Right ventricle myocardium superior (tissue), 1 donor: Measurements from ENCODE around the gene GALNT18. TPM values are rescaled to one million over a fixed set of nuclear protein-coding genes. Genes with fewer than 3 reads are reported as not detected.

Experiments
- ATAC-seq: fragments of 200-7000 bp; cut with Tn5 transposase; one replicate; pipeline ENCODE4 v1.9.1; 2020; ENCODE audit warnings: mild to moderate bottlenecking; ENCODE audit not compliant: poor library complexity
- DNase-seq: peaks from one replicate; pipeline ENCODE4 v3.0.0-alpha.2; 2020
- intact Hi-C: fragments of 100-400 bp; cut with DNase I; formaldehyde crosslinking; loops from one replicate; pipeline ENCODE4 v1.11.2; 2022
- total RNA-seq: library from RNA; stranded (reverse); fragmentation: NEBNext Ultra II Directional; extraction: Animal tissue kit (Norgen Biotek cat#: 25700); gene quantifications from one replicate; pipeline ENCODE4 v1.2.1, GENCODE V29; 2021
- donor health status: DM: no; HTN: yes; CAD: no; lungs with severe emphysema.

GALNT18 gene
- total RNA-seq, 1 donor from 2014 or later, result 24.5 TPM

DNA sequence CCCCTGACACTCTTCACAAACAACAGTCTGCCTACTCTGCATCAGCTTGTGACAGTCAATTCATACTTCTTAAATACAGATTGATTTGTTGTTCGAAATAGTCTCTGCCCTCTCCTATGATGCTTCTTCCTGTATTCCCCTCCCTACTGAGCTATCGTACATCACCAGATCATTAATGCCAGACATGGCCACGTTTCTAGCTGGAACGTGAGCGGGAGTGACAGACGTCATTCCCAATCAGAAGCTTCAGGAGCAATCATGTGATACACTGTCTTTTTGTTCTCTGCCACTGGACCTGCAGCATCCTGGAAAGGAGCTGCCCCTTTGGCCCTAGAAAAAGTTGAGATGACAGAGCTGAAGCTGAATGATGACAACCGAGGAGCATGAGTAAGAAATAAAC, 317.3 kb downstream of the GALNT18 start:
- DNase-seq (no peak), ATAC-seq (no peak)
- intact Hi-C loops, result no loop called here

DNA sequence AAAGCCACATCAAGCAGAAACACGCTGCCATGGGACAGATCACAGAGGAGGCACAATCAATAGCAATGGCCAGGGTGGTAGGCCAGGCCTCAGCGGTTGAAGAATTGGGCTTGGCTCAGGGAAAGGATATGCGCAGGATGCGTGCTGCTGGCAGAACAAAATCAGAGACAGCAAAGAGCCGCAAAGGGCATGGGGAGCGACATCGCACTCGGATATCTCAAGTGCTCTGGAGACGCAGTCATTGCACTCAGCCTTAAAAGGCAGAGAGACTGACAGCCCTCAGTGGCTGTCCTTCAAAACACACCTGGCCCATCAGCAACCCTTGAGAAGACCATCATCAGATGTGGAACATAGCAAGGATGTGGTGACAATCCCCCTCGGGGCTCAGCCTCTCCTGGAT, 319.2 kb downstream of the GALNT18 start:
- intact Hi-C loops, result no loop called here
- ATAC-seq, result no peak

DNA sequence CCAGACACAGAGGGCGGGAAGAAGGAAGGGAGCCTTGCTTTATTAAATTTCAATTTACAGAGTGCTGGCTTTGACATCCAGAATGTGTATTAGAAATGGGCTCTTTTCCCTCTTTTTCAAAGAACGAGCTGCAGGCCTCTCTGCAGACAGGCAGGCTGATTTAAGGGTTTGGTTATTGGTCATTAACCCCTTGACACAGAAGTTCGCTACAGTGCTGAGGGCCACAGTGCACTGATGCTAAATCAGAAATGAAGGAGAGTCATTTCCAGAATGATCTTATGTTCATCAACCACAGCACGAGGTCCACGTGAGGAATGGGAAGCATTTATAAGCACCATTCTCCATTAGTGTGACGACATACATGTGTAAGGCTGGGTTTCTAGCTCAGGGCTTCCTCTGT, 320.6 kb downstream of the GALNT18 start:
- no peak for ATAC-seq
- no peak for DNase-seq
- intact Hi-C loops, result no loop called here

More for the DNA sequence above, 319.2 kb downstream of the GALNT18 start:
- DNase-seq, result no peak

DNA sequence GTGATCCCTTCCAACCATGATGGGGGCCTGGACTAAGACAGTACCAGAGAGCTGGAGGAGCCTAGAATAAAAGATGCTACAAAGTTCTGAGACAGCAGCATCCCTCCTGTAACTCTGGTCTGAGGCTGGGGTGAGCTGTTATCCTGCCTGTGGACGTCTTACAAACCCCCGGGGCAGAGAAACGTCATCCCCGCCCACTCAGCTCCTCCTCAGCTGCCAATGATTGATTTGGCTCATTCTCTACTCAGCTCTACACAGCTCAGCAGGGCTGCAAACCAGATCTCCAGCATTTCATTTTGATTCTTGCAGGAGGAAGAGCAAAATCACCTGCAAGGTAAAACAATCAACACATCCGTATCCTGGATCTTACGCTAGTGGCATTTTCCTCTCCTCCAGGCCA, 324.2 kb downstream of the GALNT18 start:
- ATAC-seq (no peak), DNase-seq (no peak)
- intact Hi-C loops, result no loop called here

DNA sequence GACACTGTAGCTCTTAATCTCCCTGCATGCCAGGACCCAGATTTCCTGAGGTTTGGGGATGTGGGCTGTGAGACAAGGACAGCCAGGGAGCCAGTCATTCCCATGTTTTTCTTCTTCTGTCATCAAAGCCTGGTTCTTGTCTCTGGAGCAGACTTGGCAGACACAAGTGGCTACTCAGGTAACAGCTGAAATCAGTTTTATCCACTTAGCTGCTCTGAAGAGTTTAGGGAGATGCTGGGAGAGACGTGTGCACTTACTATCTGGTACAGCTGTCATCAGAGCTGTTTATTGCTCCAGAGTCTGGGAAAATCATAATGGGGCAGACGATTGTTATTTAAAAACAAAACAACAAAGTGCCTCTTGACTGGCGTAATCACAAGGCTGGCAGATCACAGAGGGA, 325.4 kb downstream of the GALNT18 start:
- ATAC-seq, result peak; percentile 84
- DNase-seq, result no peak
- intact Hi-C loops, result no loop called here

DNA sequence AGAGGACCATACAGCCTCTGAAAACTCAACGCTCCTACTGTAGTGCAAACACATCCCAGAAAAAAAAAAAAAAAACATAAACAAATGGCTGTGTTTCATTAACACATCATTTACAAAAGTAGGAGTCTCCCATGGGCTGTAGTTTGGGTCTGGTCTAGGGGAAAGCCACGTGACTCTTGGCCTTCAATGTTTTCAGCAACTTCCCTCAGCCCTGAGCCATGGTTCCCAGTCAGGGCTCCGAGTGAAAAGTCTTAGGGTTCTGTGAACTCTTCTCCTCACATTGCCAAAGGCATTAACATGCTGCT, 327.3 kb downstream of the GALNT18 start:
- ATAC-seq (no peak), DNase-seq (no peak)
- intact Hi-C loops, result no loop called here

DNA sequence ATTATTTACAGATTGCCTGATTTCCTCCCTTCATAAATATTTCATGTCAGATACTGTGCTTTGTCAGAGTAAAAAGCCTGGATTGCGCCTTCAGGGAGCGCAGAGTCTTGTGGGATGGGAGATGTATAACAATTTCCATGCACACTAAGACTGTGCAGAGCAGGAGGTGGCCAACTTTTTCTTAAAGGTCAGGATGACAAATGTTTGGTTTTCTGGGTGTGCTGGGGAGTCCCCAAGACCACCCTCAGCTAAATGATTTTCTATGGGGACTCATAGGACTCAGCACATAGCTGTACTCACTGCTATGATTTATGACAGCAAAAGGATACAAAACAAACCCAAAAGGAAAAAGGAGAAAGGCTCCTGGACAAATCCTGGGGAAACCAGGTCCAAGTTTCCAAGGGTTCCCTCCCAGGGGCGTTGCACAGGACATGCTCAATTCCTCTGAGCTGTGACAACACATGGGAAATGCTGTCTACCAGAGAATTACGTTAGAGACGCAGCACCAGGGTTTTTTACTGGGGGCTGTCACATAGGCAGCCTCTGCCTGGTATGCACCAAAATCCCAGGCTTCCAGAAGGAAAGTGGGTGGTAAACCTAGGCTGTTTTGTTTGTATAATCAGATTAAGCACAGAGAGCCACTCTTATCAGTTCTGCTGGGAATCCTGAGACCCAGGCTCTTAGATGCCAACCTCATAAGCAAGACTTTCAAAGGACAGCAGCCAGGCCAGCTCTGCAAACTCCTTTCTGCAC, 327.8 kb downstream of the GALNT18 start:
- intact Hi-C loops, result no loop called here

DNA sequence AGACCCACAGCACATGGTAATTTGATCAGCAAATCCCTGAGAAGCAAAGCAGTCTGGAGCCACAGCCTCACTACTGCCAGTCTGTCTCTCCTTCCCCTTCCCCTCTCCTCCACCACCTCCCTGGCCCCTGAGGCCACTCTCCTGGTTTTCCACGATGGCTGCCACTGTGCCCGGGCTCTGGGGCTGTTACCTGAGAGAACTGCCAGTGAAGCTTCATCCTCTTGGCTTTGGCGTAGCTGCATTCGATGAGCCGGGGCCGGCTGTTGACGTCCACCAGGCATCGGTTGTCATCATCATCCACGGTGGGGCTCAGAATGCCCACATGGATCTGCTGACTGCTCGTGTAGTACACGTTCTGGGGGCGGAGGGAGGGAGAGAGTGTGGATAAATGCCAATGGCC, 329.0 kb downstream of the GALNT18 start:
- ATAC-seq, result no peak
- intact Hi-C loops, result no loop called here

More for the DNA sequence above, 327.8 kb downstream of the GALNT18 start:
- ATAC-seq (no peak), DNase-seq (no peak)

DNA sequence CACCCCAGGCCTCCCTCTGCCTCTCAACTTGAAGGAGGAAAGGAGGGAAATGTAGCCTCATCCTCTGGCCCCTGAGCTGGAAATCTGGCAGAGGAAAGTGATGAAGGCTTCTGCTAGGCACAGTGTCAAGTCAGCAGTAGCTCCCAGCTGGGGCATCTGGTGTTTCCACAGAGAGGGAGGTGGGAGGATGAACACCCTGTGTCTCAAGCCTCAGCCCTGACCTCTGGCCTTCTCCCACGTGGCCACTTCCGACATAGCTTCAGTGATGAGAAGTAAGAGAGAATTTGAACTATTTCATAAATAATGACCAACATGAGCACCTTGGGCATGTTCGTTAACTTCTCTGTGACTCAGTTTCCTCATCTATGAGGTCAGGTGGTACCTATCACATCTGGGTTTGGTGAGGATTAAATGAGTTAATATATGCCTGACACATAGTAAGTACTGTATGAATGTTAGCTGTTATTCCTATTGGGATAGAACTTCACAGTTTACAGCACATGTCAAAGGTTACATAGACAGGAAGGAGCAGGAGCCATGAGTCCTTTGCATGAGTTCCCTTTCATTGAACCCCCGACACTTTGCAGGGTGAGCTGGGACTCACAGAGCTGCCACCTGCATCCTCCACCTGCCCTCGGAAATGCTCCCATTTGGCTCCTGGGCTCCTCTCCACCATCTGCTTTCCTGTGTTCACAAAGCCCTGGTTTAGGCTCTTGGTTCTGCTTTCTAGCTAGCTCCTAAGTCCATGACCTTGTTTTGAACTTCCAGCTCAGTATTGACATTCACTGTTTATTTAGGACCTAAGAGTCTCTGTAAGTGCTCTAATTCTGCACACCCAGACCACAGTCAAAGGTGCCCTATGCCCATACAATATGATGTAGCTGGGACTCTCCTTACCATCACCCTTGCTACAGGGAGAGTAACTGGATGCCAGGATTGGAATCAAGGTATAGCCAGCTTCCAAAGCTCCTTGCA, 330.5 kb downstream of the GALNT18 start:
- ATAC-seq, result no peak
- DNase-seq, result no peak
- intact Hi-C loops, result no loop called here

More for the DNA sequence above, 329.0 kb downstream of the GALNT18 start:
- no peak for DNase-seq

DNA sequence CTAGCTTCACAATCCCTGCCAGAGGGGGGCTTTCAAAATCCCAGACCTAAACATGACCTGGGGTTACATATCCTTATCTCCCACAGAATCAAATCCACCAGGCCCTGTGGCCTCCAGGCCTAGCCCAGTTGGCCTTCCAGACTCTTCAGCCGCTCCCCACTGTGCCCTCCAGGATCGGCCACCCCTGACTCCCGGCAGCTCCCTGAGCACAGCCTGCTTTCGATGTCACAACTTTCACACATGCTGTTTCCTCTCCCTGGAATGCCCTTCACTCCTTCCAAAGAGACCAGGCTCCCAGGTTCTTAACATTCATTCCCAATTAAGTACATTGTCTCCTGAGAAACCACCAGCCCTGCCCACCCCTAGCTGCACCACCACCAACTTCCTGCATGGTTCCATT, 331.5 kb downstream of the GALNT18 start:
- intact Hi-C loops, result no loop called here
- ATAC-seq, result no peak
- no peak for DNase-seq

DNA sequence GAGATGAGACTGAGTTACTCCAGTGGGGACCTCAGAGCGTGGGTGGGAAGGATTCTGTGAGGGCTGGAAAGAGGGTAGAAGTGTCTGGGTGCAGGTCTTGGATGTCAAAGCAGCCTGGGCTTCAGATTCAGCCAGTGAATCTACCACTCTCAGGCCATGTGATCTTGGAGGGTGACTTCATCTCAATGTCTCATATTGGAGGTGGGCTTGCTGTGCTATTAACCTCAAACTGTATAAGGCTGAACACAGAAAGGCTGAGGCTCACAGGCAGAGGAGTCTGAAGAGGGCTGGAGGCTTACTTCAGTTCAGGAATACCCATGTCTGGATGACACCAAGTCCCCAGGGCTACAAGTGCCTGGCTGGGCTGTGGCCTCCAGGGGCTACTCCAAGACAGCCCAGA, 332.1 kb downstream of the GALNT18 start:
- ATAC-seq (no peak), DNase-seq (no peak)
- intact Hi-C loops, result no loop called here

DNA sequence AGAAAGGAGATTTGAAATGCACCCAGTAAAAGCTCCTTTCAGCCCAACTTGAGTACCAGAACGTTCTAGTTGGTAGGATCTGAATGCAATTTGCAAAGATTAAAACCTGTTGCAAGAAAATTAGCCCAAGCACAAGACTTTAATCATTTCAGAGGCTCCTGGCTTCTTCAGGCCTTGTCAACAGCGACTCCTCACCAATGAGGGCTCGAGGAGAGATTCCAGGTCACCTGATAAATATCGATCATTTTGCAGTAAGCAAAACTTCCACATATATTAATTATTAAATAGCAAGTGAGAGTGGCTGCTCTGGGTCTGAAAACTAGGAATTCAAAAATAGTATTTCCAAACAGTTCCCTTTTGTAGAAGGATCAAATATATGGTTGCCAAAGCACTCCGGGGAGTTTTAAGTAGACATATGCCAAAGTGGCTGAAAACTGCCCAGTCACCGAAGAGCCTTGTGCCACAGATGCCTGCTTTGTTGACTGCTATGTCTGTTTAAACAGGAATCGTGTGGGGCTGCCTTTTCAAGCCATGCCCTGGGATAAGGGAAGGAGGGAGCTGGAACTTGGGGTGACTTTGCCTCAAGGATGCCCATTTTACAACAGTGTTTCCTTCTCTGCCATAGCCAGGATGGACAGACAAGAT, 332.7 kb downstream of the GALNT18 start:
- DNase-seq, result no peak
- ATAC-seq, result no peak
- intact Hi-C loops, result no loop called here

DNA sequence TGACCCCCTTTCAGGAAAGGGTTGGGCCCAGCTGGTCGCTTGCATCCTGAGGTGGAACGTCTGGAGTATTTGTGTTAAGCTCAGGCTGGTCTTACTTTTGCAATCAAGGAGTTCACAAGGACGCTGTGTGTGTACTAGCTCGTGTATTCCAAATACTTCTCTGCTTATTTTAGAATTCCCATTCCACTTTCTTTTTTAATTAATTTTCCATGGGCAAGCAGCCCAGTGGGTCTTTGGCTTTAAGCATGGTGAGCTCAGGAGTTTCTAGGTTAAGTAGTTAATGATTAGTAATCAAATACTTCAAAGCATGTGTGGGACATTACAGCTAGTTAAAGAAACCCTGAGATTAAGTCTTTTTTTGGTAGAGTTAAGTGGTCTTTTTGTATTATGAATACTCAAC, 337.3 kb downstream of the GALNT18 start:
- intact Hi-C loops, result no loop called here
- DNase-seq, result no peak
- ATAC-seq, result no peak

DNA sequence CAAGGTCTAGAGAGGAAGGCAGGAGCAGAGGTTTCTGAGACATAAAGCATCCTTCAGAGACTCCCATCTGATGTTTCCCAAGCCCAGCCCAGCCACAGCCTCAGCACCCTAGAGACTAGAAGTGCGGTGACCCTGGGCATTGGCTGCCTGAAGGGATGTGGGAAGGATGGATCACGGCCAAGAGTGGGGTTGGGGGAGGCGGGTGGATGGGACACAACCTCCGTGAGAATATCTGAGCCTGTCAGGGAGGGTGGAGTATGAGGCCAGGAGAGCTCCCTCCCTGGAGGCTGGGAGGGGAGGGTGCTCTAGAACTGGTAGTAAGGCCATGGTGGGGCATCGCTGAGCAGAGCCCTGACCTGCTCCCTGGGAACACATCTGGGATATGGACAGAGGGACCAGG, 340.2 kb downstream of the GALNT18 start:
- ATAC-seq (no peak), DNase-seq (no peak)
- intact Hi-C loops, result no loop called here

DNA sequence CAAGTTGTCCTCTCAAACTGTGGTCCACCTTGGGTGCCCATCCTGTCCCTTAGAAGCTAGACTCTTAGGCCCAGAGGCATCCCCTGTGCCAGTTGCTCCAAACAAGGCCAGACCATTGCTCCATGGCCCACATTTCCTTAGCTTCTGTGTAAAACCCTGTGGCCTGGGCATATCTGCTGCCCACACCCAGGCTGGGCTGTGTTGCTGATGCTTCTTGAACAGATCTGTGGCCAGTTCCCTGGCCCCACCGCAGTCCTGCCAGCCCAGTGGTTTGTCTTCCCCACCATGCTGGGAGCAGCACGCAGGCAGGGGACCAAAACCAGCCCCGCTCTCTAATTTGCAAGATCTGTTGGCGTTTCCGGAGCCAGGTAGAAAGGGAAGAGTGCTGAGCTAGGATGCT, 341.0 kb downstream of the GALNT18 start:
- DNase-seq (no peak), ATAC-seq (no peak)
- intact Hi-C loops, result no loop called here

DNA sequence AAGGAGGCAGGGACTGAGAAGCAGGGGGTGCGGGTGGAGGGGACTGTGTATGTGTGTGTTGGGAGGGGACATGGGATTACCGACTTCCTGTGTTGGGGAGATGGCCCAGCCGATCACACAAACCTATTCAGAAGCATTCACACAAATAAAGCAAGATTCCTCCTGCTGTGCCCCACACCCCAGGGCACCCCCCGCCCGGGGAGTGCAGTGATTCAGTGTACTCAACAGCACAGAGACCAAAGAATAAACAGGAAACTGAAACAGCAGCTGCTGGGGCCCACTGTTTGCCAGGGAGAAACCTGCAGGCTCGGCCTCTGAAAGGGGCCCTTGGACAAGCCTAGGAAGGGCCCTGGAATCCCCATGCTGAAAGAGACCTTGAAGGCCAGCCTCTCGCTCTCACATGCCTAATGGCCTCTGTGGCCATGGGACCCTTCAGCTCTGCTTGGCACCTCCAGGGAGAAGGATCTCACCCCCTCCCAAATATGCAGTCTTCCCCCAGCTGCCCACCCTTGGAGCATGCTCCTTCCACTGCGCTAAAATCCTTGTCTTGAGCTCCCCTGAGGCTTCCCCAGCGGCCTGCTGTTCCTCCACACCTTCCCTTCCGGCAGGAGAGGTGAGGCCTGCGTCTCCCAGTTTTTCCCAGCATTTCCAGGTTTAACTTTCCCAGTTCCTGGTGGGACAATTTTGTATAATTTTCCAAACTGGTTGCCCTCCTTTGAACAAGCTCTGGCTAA, 341.7 kb downstream of the GALNT18 start:
- ATAC-seq, result no peak
- intact Hi-C loops, result no loop called here
- DNase-seq, result no peak

DNA sequence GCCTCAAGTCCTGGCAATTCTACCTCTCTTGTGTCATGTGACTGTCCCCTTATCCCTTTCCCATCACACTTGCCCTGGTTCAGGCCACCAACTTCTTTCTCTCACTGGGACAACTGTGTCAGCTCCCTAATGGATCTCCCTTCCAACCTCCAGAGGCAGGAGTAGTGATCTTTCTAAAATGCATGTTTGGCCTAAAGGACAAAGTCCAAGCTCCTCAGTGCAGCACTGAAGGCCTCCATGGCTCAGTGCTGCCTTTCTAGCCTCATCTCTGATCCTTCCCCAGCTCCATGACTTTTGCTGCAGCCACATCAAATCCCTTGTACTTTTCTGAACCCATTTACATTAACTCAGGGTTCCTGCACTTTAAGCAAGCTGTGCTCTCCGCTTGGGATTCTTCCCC, 349.6 kb downstream of the GALNT18 start:
- ATAC-seq (no peak), DNase-seq (no peak)
- intact Hi-C loops, result no loop called here

DNA sequence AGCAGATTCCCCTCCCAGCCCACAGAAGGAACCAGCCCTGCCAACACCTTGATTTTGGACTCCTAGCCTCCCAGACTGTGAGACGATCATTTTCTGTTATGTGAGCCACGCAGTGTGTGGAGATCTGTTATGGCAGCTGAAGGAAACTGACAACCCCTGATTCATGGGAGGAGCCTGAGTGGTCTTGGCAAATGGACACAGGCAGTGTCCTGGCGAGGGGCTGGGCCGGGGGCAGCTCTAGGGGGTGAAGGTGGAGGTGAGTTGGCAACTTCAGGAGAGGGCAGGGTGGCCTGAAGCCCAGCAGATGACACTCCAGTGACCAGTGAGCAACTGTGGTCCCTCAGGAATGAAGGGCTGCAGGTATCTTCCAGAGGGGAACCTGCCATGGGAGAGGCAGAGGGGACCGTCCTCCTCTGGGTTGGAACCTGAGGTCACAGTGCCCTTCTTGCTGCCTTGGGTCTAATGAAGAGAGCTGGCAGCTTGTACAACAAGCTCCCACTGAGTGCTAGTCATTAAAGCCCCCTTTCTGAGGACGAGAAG, 351.5 kb downstream of the GALNT18 start:
- DNase-seq, result no peak
- intact Hi-C loops, result no loop called here
- ATAC-seq, result no peak

DNA sequence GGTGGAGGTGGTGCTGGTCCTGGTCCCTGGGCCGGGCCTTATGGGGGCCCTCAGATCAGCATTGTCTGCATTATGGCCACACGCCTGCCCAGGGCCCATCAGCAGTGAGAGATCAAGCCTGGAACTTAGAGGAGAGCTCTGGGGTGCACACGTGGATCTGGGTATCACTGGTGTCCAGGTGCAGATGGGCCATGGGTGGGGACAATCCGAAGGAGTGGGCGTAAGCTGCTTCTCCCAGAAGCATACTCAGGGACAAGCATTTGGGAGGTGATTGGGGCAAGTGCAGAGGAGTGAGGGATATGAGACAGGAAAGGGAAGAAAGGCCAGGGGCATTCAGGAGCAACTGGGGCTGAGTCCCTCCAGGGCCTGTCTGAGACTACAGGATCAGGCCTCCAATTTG, 353.1 kb downstream of the GALNT18 start:
- DNase-seq (no peak), ATAC-seq (no peak)
- intact Hi-C loops, result loop anchor here (10.0 kb wide), 1 partner anchor 234 kb away; no protein-coding TSS in a partner anchor
